Endothelial cell of umbilical vein (primary cell): ENCODE measurements around the gene TRIM3. TPM values are rescaled to one million over a fixed set of nuclear protein-coding genes. Genes with fewer than 3 reads are reported as not detected.

Experiments
- BruUV-seq: library from RNA; stranded (reverse); fragments of 400-500 nt; replicated peaks from 2 replicates; lab custom pipeline; 2021; lab: Mats Ljungman, UMichigan
- CTCF ChIA-PET: fragments of 300-600, 350-600 bp; sonication (Branson Sonifier 250); formaldehyde crosslinking; loops from one replicate; lab custom pipeline; 2021; ENCODE audit warnings: antibody characterized with exemption, inconsistent platforms; lab: Charles Lee
- POLR2A ChIA-PET: fragments of 300-600, 350-600 bp; sonication (Branson Sonifier 250); formaldehyde crosslinking; loops from one replicate; lab custom pipeline; 2021; ENCODE audit warnings: antibody characterized with exemption, inconsistent platforms; lab: Charles Lee
- DNase-seq: peaks from one replicate; pipeline ENCODE4 v3.0.0-alpha.2; 2011; ENCODE audit warnings: low read depth, low spot score
- FAIRE-seq: peaks from 2 replicates; lab custom pipeline; 2011; peaks lifted over from hg19 to GRCh38; lab: Jason Lieb, UNC
- H2AFZ ChIP-seq: 2 replicates; pipeline ENCODE4 v1.6.0; 2012; ENCODE audit warnings: low read depth, low read length, control low read depth, inconsistent platforms
- H3K27ac ChIP-seq: 2 replicates; pipeline ENCODE4 v1.5.1; 2011; ENCODE audit warnings: low read depth, mild to moderate bottlenecking, control low read depth, low read length, moderate library complexity; ENCODE audit not compliant: insufficient read depth
- H3K27me3 ChIP-seq, 2 experiments: 2 replicates each; pipeline versions ENCODE4 v1.6.0 to v1.6.1; 2011; ENCODE audit warnings: low read length in 2 of 2, mixed read lengths in 1 of 2; ENCODE audit not compliant: control insufficient read depth in 2 of 2, insufficient read depth in 2 of 2
- H3K36me3 ChIP-seq, 2 experiments: 2 replicates in 1 of 2; 3 replicates in 1 of 2; pipeline ENCODE4 v1.5.1; 2011; ENCODE audit warnings: low read length in 2 of 2, mild to moderate bottlenecking in 1 of 2, moderate library complexity in 1 of 2; ENCODE audit not compliant: control insufficient read depth in 2 of 2, insufficient read depth in 2 of 2; ENCODE audit errors: extremely low read depth in 1 of 2
- H3K4me1 ChIP-seq: 3 replicates; pipeline ENCODE4 v1.5.1; 2011; ENCODE audit warnings: mild to moderate bottlenecking, low read length; ENCODE audit not compliant: control insufficient read depth, insufficient read depth; ENCODE audit errors: extremely low read depth
- H3K4me2 ChIP-seq: 2 replicates; pipeline ENCODE4 v1.6.1; 2011; ENCODE audit warnings: low read length, control low read depth, mixed read lengths; ENCODE audit not compliant: insufficient read depth
- H3K4me3 ChIP-seq, 3 experiments: fragments of 200-600 bp in 1 of 3; sonication (generic), shearing (Covaris generic) in 1 of 3; replicated peaks in 1 of 3; 2 replicates each; pipeline ENCODE4 v1.5.1; 2011 to 2016; ENCODE audit warnings: control low read depth in 3 of 3, low read length in 3 of 3, mild to moderate bottlenecking in 2 of 3, inconsistent platforms in 1 of 3, low read depth in 1 of 3, moderate library complexity in 1 of 3; ENCODE audit not compliant: insufficient read depth in 1 of 3
- H3K79me2 ChIP-seq: 2 replicates; pipeline ENCODE4 v1.6.0; 2012; ENCODE audit warnings: low read length, inconsistent platforms; ENCODE audit not compliant: control insufficient read depth, insufficient read depth
- H3K9ac ChIP-seq: replicated peaks from 2 replicates; pipeline ENCODE3; 2011; ENCODE audit warnings: low read length, control low read depth; ENCODE audit not compliant: insufficient read depth; ENCODE audit errors: extremely low read depth
- H3K9me1 ChIP-seq: replicated peaks from 3 replicates; pipeline ENCODE4 v1.6.0; 2011; ENCODE audit warnings: mild to moderate bottlenecking, low read length; ENCODE audit not compliant: control insufficient read depth, insufficient read depth; ENCODE audit errors: extremely low read depth
- H3K9me3 ChIP-seq: replicated peaks from 2 replicates; pipeline ENCODE4 v1.5.1; 2012; ENCODE audit warnings: low read length, inconsistent platforms; ENCODE audit not compliant: control insufficient read depth, insufficient read depth
- H4K20me1 ChIP-seq: replicated peaks from 2 replicates; pipeline ENCODE3; 2011; ENCODE audit warnings: mild to moderate bottlenecking, low read length; ENCODE audit not compliant: control insufficient read depth, insufficient read depth; ENCODE audit errors: extremely low read depth
- CTCF ChIP-seq, 2 donors: IDR thresholded peaks; 1 replicate in 1 of 2; 2 replicates in 1 of 2; pipeline ENCODE4 v1.5.1; 2011; ENCODE audit warnings: low read length in 2 of 2, mild to moderate bottlenecking in 2 of 2, moderate library complexity in 2 of 2, control low read depth in 1 of 2, inconsistent platforms in 1 of 2, low read depth in 1 of 2; ENCODE audit not compliant: insufficient read depth in 1 of 2; ENCODE audit errors: extremely low read depth in 1 of 2
- FOS ChIP-seq: IDR thresholded peaks from 2 replicates; pipeline ENCODE4 v1.6.1; 2011; ENCODE audit warnings: mild to moderate bottlenecking, low read length, moderate library complexity, borderline replicate concordance; ENCODE audit not compliant: insufficient read depth
- GATA2 ChIP-seq: IDR thresholded peaks from 2 replicates; pipeline ENCODE4 v1.7.0; 2011; ENCODE audit warnings: low read depth, mild to moderate bottlenecking, moderate library complexity, mixed read lengths, low read length; ENCODE audit not compliant: insufficient read length, insufficient read depth
- JUN ChIP-seq: IDR thresholded peaks from 2 replicates; pipeline ENCODE4 v1.6.1; 2011; ENCODE audit warnings: borderline replicate concordance, low read depth; ENCODE audit not compliant: insufficient read length, insufficient read depth
- MAX ChIP-seq: IDR thresholded peaks from 2 replicates; pipeline ENCODE4 v1.6.1; 2011; ENCODE audit not compliant: insufficient read depth, insufficient read length
- MYC ChIP-seq: IDR thresholded peaks from one replicate; pipeline ENCODE4 v1.6.1; 2011; ENCODE audit warnings: mild to moderate bottlenecking, low read depth, low read length
- POLR2A ChIP-seq: IDR thresholded peaks from 2 replicates; pipeline ENCODE4 v1.6.1; 2012; ENCODE audit warnings: low read depth, mild to moderate bottlenecking, control low read depth, low read length
- dilution Hi-C: fragments of 300-500 bp; cut with MboI; formaldehyde crosslinking; loops from one replicate; pipeline ENCODE4 v1.15.0; 2019; ENCODE audit warnings: low sequenced_read_pairs; ENCODE audit not compliant: extremely low pct_ligation_motif_present
- intact Hi-C: fragments of 100-400 bp; cut with micrococcal nuclease; formaldehyde crosslinking; loops from one replicate; pipeline ENCODE4 v1.10.0; 2022
- polyA plus RNA-seq, 4 experiments: library from polyadenylated mRNA; depleted of rRNA in 3 of 4; stranded (reverse) in 3 of 4; unstranded in 1 of 4; fragments of >200 nt; gene quantifications; 2 replicates each; pipeline versions ENCODE4 v1.2.1 to v1.2.3, GENCODE V29; 2011 to 2012; ENCODE audit warnings: missing spikeins in 1 of 4
- total RNA-seq: library from RNA; stranded (reverse); gene quantifications from 2 replicates; pipeline ENCODE4 v1.2.3, GENCODE V29; 2021

TRIM3 gene
- total and polyA plus RNA-seq, 2 donors (not counting 3 experiments of a cell fraction or from before 2014, with no cell fraction given): 21.8 to 29.2 TPM

GRCh38 chr11:6437993-6438392, 35.7 kb downstream of the TRIM3 start:
- ChIA-PET POLR2A (no interaction called here), CTCF (interaction anchor here (0.8 to 9.9 kb wide), 20 partner anchors 8 to 319 kb away, joined by 3 to 638 read pairs (median 9); partner anchors contain the start of genes APBB1, ARFIP2, DNHD1 and TIMM10B)
- Histone ChIP-seq H4K20me1 (no peaks in the 10 kb centered on the region), H3K27ac (no peak overlapping the region), H3K79me2 (no peaks in the 10 kb centered on the region), H3K9me3 (no peaks in the 10 kb centered on the region), H3K9ac (no peak overlapping the region), H3K36me3 (no peaks in the 10 kb centered on the region), H3K4me3 (no peak overlapping the region), H3K4me1 (no peaks in the 10 kb centered on the region), H3K9me1 (no peaks in the 10 kb centered on the region), H3K4me2 (no peak overlapping the region), H2AFZ (no peak overlapping the region), H3K27me3 (no peaks in the 10 kb centered on the region)
- intact Hi-C loops: loop anchor here (2.0 kb wide), 1 partner anchor 319 kb away; no protein-coding TSS in a partner anchor
- DNase-seq (no peak), FAIRE-seq (no peak)
- dilution Hi-C loops: no loop called here
- BruUV-seq: no TSS peak
- no peak for TF ChIP-seq FOS
- no peak for TF ChIP-seq MAX
- no peak for TF ChIP-seq POLR2A
- no peak for TF ChIP-seq JUN
- no peak for TF ChIP-seq MYC
- TF ChIP-seq CTCF (IDR thresholded peaks at IDR 0.05; ENCODE audit: extremely low read depth in 1 of 2, insufficient read depth in 1 of 2, low read depth in 1 of 2, low read length in 2 of 2): no peak
- no peak for TF ChIP-seq GATA2
